ENCODE measurements around the gene CDYL2.

- no peak for TF ChIP-seq CTCF (IDR thresholded peaks at IDR 0.05)
- TF ChIP-seq POLR2AphosphoS5 (IDR thresholded peaks at IDR 0.05; ENCODE audit: insufficient read depth in 1 of 2, low read depth in 1 of 2), result no peak
Measured at GRCh38 chr16:80569440-80570105, 234.8 kb downstream of the CDYL2 start.
